GM21447 (cell line): Measurements from ENCODE around the gene CPNE9.

Experiments used
- ATAC-seq: cut with Tn5 transposase; IDR thresholded peaks from one replicate; pipeline ENCODE4 v1.9.1; 2021; ENCODE audit not compliant: unreplicated experiment

The CPNE9 gene

DNA sequence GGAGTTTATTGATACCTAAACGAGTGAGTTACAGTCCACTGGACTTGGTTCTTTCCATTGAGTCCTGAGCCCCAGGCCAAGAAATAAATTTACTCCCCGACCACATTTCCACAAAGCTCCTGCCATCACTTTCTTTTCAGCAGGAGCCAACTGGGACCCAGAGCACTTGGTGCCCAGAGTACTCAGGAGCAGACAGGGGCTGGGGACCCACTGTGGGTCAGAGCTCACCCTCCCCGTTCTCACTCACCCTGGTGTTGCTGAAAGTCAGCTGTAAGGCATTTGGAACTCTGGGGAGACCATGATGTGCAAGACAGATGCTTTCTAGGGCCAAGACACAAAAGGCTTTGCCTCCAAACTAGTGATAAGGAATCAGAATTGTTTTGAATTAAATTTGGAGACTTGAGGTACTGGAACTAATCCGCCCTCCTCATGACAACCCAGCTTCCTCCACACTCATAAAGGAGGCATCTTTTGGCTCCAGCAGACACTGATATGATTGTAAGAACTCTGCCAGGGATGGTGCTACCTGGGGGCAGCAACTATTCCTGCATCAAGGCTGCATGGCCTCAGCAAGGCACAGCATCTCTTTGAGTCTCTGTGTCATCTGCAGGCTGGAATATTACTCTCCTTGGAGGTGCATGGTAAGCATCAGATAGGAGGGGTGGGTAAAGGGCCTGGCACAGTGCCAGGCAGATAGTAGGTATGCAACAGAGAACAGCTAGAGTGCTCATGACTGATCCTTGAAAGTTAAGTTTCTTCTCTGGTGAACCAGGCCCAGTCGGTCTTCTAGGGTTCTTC, 73.5 kb downstream of the CPNE9 start:
- no peak for ATAC-seq

DNA sequence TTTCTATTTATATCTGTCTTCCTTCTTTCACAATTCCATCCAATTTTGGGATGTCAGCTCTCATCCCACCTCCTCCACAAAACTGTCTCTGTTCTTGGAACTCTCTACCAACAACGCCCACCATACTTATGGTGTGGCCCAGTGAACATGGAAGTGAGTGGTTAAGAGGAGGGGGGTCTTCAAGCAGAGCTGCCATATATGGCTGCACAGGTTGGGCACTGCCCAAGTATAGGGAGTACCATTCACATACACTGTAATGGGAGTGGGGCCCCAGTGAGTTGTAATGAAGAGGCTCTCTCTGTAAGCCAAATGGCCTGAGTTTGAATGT, 74.0 kb downstream of the CPNE9 start:
- no peak for ATAC-seq

DNA sequence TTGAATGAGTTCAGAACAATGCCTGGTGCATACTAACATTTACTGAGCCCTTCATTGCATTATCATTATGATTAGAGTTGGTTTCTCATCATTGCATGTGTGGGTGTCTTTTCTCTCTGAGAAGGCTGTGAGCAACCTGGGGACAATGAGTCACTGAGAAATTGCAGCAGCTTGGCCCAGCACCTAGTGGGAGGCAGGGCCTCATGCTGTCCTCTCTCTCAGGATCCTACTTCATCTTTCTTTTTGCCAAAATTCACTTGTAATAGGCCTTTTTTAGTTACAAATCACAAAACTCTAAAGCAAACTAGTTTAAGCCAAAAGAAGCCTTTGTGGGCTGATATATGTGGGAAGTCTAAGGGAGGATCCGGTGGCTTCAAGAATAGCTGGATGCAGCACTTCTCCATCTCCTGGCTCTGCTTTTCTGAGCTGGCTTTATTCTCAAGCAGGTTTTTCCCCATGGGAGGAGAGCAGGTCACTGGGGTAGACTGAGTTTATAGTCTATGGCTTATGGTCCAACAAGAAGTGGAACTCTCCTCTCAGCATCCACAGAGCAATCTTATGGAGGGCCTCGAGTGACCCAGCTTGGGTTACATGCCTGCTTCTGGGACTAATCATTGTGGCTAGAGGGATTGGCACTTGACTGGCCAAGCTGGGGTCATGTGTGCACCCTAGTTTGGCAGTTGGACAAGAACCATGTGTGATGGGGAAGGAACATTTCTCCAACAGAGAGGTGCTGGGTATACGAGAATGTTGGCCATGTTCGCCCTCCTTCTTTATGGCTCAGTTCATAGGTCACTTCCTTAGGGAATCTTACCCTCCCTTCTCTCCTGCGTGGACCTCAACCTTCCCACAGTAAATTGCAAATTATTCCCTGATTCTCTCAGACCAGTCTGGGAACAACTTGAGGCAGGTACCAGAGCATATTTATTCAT, 74.8 kb downstream of the CPNE9 start:
- ATAC-seq = no peak

DNA sequence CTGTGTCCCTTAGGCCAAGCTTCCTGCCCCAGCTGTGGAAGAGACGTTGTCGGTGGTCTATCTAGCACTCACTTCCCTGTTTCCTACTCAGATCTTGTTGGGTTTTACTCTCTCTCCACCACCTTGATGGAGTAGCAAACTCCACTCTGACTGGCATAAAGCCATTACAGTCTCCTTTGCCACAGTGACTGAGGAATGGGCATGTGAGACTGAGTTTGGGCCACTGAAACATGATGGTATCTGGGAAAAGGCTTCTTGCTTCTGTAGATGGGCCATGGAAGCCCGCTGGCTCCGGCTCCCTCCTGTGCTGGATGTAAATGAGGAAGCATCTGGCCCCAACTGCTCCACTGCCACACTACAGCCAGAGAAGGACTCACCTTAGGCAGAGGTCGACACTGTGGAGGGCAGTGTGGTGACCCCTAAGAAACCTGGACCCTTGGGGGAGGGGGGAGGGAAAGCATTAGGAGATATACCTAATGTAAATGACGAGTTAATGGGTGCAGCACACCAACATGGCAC, 75.5 kb downstream of the CPNE9 start:
- no peak for ATAC-seq
